Effector CD4-positive, alpha-beta T cell (primary cell): ENCODE results near the gene CACNG8.
"Not testable (repeated sequence)": the region's sequence is repeated elsewhere in the genome, so short reads cannot be mapped to it uniquely, and the experiment has no call there.

Experiments used
- DNase-seq: peaks from one replicate; pipeline ENCODE4 v3.0.0-alpha.2; 2020

CACNG8 gene

GRCh38 chr19:53994811-53995210 lies 32.1 kb downstream of the CACNG8 start:
- DNase-seq = no peak

DNA sequence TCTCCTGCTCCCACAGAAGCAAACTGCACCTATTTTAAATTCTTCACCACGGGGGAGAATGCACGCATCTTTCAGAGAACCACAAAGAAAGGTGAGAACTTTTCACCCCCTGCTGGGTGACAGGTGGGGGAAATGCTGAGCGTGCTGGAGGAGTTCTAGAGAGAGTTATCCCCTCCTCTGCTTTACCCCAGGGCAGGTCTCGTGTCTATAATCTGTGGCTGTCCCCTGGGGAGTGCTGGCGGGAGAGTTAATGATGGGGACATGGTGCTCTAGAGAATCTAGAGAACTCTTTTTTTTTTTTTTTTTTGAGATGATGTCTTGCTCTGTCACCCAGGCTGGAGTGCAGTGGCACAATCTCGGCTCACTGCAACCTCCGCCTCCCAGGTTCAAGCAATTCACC lies 35.5 kb downstream of the CACNG8 start:
- DNase-seq = no peak

GRCh38 chr19:53999694-54000093 lies 37.0 kb downstream of the CACNG8 start:
- no peak for DNase-seq

DNA sequence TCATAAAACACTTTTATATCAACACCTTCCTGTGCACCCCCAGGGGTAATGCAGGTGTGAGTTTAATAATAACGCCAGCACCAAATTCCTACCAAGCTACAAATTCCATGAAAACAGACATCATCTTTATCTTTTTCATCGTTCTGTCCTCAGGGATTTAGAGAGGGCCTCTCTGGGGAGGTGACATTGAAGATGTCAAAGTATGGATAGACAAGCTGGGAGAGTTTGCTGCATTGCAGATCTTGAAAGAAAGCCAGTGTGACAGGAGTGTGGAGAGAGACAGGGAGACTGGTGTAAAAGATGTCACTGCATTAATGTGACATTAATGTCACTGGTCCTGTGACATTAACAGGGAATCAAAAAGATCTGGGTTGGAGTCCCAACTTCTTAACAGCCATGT lies 38.8 kb downstream of the CACNG8 start:
- DNase-seq = no peak

DNA sequence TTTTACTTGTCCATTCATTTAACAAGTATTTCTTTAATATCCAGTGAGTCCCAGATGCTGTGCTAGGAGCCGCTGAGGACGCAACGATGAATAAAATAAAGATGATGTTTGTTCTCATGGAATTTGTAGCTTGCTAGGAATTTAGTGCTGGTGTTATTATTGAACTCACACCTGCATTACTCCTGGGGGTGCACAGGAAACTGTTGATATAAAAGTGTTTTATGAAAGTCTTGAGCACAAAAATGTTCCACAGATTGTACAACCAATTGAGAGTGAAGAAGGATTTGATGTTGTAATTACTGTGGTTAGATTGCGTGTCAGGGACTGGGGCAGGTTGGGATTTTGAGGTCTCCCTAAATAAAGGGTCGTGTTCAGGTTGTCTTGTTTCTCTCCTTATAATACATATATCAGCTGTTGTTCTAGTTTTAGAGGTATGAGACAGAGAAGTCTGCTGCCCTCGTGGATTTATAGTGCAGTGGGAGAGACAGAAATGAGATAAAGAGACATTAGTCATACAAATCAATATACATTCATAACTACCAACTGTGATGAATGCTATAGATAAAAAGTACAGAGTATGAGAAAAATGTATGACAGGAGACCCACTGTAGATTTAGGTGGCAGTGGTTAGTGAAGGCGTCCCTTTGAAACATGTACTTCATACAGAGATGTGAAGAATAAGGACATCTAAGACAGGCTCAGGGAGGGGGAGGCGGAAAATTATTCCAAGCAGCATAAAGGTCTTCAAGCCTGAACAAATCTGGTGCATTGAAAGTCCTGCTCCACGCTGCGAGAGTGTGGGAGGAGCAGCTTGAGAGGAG lies 40.0 kb downstream of the CACNG8 start:
- no peak for DNase-seq

DNA sequence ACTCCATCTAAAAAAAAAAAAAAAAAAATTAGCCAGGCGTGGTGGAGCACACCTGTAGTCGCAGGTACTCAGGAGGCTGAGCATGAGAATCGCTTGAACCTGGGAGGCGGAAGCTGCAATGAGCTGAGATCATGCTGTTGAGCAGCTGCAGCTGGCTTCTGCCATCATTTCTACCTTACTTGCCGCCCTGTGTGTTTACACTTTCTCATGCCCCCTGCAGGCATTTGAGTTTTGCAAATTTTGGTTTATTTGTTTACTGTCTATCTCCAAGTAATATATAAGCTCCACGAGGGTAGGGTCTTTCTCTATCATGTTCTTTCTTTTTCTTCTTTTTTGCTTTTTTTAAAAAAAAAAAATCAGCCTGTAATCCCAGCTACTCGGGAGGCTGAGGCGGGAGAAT lies 46.7 kb downstream of the CACNG8 start:
- DNase-seq = no peak

DNA sequence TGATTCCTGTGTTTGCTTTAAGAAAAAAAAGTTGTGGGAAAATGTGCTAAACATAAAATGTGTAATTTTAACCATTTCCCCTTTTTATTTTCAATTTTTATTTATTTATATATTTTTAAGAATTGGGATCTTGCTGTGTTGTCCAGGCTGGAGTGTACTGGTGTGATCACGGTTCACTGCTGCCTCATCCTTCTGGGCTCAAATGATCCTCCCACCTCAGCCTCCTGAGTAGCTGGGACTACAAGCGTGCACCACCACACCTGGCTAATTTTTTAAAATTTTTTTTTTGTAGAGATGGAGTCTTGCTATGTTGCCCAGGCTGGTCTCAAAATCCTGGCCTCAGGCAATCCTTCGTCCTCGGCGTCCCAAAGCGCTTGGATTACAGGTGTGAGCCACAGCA lies 47.7 kb downstream of the CACNG8 start:
- DNase-seq = no peak

GRCh38 chr19:54011507-54012211 lies 48.9 kb downstream of the CACNG8 start:
- DNase-seq = no peak

DNA sequence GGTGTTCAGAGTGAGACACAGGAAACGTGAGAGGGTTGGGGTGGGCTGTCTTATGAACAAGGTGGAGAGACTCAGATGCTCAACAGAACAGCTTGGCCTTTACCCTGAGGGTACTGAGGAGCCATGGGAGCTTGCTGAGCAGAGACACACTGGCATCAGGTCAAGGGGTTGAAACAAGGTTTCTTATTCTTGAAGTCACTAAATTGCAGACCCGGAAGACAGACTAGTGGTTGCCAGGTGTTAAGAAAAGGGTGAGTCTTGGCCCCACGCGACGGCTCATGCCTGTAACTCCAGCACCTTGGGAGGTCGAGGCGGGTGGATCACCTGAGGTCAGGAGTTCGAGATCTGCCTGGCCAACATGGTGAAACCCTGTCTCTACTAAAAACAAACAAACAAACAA lies 51.1 kb downstream of the CACNG8 start:
- no peak for DNase-seq

GRCh38 chr19:54014920-54015560 lies 52.3 kb downstream of the CACNG8 start:
- DNase-seq = no peak

GRCh38 chr19:54017261-54017660 lies 54.5 kb downstream of the CACNG8 start:
- DNase-seq = no peak

- DNase-seq = no peak
These were observed 58.6 kb downstream of the CACNG8 start for GRCh38 chr19:54021363-54021762.

- no peak for DNase-seq
These were observed 59.2 kb downstream of the CACNG8 start for GRCh38 chr19:54021932-54022331.

DNA sequence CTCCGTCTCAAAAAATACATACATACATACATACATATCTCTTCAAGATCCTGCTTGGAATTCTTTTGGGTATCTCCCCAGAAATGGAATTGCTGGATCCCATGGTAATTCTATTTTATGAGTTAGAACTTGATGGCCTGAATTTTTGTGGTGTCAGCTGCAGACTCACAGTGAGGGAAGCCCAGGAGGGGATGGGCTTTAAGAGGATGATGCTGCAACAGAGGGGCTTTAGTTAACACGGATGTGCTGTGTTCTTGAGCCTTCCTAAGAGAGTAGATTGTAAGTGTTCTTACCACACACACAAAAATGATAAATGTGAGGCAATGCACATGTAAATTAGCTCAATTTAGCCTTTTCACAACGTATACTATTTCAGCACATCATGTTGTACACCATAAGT lies 60.5 kb downstream of the CACNG8 start:
- no peak for DNase-seq

- DNase-seq = no peak
These were observed 61.9 kb downstream of the CACNG8 start for GRCh38 chr19:54024660-54025059.

DNA sequence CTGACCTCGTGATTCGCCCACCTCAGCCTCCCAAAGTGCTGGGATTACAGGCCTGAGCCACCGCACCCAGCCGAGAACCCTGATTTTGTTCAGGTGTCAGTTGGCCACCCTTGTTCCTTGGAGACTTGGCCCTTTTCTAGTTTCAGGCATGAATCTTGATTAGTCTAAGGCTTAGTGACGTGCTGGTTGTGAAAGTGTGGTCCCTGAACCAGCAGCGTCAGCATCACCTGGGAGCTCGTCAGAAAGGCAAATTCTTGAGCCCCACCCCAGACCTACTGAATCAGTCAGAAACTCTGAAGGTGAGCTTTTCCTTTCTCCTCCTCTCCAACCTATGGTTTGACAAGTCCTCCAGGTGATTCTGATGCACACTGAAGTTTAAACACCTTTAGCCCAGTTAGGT lies 63.9 kb downstream of the CACNG8 start:
- no peak for DNase-seq

- DNase-seq = no peak
These were observed 66.6 kb downstream of the CACNG8 start for GRCh38 chr19:54029301-54029700.

DNA sequence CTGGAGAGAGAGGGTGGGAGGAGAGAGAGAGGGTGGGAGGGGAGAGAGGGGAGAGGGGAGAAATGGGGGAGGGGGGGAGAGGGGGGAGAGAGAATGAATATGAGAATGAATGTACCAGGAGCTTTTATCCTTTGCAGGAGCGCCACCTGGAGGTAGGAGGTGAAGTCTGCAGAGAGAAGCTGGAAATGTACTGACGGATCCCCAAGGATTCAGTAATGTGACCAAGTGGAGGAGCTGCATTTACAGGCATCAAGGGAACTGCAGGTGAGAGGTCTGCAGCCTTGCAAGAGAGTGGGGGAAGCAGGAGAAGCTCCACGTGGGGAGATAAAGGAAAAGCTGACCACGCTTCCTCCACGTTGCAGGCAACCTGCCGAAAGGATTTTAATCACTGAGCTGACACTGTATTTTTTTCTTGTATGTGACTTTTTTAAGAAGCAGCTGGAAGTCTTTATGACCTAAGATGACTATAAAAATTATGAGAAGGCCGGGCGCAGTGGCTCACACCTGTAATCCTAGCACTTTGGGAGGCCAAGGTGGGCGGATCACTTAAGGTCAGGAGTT lies 67.3 kb downstream of the CACNG8 start:
- peak; percentile 33 for DNase-seq

- no peak for DNase-seq
These were observed 68.3 kb downstream of the CACNG8 start for GRCh38 chr19:54030895-54031586.

DNA sequence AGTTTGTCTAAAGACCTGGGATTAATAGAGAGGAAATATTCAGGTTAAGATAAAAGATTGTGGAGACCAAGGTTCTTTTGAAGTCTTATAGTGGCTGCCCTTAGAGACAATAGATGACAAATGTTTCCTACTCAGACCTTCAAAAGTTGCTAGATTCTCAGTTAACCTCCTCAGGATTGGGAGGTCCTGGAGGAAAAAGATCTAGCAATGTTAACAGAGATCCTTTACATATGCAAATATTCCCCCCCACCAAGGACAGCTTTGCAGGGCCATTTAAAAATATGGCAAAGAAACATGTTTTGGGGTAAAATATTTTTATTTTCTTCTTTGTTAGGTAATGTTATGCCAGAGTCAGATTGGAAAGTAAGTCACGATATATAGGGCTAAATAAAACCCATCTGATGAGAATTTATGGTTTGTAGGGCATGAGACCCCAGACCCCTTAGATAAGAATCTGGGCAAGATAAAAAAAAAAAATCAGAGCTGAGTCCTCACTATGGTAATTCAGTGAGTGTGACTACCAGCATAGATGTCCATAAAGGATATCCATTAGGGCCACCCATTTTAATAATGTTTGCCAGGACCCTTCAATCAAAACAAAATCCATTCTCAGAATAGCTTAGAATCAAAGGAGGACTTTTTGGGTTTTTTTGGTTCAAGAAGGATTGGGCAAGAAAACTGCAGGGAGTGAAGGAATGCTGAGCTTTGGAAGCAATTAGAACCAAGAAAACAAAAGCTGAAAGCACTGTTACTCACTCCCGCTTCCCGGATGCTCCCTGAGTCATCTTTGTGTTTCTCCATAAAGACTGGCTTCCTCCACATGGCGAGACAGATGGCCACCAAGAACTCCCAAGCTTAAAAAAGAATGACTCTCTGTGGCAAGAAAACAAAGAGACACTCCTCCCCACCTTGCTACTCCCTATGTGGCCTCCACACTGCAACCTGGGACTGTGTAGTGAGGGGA lies 72.8 kb downstream of the CACNG8 start:
- no peak for DNase-seq

DNA sequence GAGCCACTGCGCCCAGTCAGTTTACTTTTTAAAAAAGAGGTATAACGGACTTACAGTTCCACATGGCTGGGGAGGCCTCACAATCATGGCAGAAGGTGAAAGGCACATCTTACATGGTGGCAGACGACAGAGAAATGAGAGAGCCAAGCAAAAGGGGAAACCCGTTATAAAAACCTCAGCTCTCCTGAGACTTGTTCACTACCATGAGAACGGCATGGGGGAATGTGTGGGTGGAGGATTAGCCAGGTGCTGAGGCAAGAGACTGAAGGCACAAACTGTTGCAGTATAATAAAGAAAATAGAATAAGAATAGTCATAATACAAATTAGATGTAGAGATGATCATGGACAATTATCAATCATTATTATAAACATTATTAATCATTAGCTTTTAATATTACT lies 73.8 kb downstream of the CACNG8 start:
- not testable (repeated sequence) for DNase-seq
